HL-60 (cell line): ENCODE data around the gene SCN7A.

Experiments used
- CTCF ChIP-seq: IDR thresholded peaks from one replicate; pipeline ENCODE4 v1.5.1; 2011; ENCODE audit warnings: low read length, control low read depth, inconsistent platforms; ENCODE audit not compliant: insufficient read depth
- POLR2AphosphoS5 ChIP-seq: IDR thresholded peaks from 2 replicates; pipeline ENCODE4 v1.6.1; 2012; ENCODE audit warnings: low read depth
- REST ChIP-seq: IDR thresholded peaks from 2 replicates; pipeline ENCODE4 v1.6.1; 2012; ENCODE audit warnings: low read depth; ENCODE audit not compliant: insufficient replicate concordance
- SPI1 ChIP-seq: IDR thresholded peaks from 2 replicates; pipeline ENCODE4 v1.6.1; 2012; ENCODE audit warnings: low read depth, mild to moderate bottlenecking, borderline replicate concordance

GRCh38 chr2:166393008-166393407 is 101.0 kb downstream of the SCN7A start:
- no peak for TF ChIP-seq CTCF
- TF ChIP-seq REST: no peak
- no peak for TF ChIP-seq SPI1
- TF ChIP-seq POLR2AphosphoS5: no peak
